ENCODE data around the gene FBXW7.

FBXW7 gene

DNA sequence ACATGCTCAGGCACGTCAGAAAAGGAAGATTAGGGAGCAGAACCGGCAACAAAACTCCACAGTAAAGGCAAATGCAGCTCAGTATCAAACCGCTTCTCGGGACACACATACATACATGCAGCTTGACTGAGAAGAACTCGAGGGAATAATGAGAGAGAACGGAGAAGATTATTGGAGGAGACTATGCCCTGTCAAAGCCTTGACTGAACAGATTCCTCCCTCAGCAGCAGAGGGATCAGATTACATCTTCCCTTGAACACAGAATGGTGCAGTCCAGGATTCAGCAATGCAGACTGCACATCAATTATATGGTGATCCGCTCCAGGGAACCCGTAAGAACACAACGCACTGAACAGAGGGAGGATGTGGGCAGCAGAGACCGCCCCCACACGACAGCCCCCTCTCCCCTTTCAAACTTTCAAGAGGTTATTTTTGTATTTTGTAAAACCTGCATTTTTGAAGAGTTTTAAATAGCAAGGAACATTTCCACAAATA lies 183.2 kb downstream of the FBXW7 start:
- Histone ChIP-seq H3K4me3 (ENCODE audit: low read length, poor library complexity, severe bottlenecking) (peak overlapping the region; percentile 60), H2AFZ (ENCODE audit: low read length) (no peak overlapping the region), H3K4me1 (ENCODE audit: insufficient read depth, low read length, poor library complexity, severe bottlenecking) (peaks cover 16% of the 10 kb centered on the region)

DNA sequence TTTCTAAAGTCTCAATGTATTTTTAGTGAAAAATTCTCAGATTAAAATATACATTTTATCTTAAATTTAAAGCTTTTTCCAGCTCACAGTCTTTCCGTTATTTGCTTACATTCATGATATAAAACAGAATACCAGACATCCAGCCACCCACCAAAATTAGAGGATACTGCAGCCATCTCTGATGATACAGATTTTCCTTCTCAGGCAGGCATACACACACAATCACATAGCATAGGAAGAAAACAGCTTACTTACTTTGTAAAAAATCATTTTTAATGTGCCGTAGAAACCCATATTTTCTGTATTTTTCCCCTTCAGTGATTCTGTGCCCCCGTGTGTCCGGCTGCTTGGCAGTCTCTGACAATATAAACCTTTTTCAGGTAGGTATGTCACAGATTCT lies 183.7 kb downstream of the FBXW7 start:
- H3K4me2 ChIP-seq (ENCODE audit: low read depth, low read length, poor library complexity, severe bottlenecking), result peak overlapping the region; percentile 62
- H4K20me1 ChIP-seq (ENCODE audit: insufficient read depth, low read length, poor library complexity, severe bottlenecking), result no peaks in the 10 kb centered on the region
- peaks cover 16% of the 10 kb centered on the region for H3K4me1 ChIP-seq (ENCODE audit: insufficient read depth, low read length, poor library complexity, severe bottlenecking)
- H3K9me2 ChIP-seq (replicated peaks; ENCODE audit: low read depth, low read length), result no peaks in the 10 kb centered on the region
- H3K9ac ChIP-seq (ENCODE audit: low read depth, low read length, poor library complexity, severe bottlenecking), result peak overlapping the region; percentile 60
- H3K36me3 ChIP-seq (ENCODE audit: insufficient read depth, low read length), result no peaks in the 10 kb centered on the region
- peak overlapping the region; percentile 60 for H3K4me3 ChIP-seq (ENCODE audit: low read length, poor library complexity, severe bottlenecking)
- no peak overlapping the region for H2AFZ ChIP-seq (ENCODE audit: low read length)
- no peaks in the 10 kb centered on the region; the same call in 1 of the 2 replicates for H3F3A ChIP-seq (ENCODE audit: low read depth)
- peaks cover 6% of the 10 kb centered on the region; the same call in 1 of the 2 replicates for H3K79me2 ChIP-seq (ENCODE audit: insufficient read depth, low read length)
- TF ChIP-seq, protein P1, sequence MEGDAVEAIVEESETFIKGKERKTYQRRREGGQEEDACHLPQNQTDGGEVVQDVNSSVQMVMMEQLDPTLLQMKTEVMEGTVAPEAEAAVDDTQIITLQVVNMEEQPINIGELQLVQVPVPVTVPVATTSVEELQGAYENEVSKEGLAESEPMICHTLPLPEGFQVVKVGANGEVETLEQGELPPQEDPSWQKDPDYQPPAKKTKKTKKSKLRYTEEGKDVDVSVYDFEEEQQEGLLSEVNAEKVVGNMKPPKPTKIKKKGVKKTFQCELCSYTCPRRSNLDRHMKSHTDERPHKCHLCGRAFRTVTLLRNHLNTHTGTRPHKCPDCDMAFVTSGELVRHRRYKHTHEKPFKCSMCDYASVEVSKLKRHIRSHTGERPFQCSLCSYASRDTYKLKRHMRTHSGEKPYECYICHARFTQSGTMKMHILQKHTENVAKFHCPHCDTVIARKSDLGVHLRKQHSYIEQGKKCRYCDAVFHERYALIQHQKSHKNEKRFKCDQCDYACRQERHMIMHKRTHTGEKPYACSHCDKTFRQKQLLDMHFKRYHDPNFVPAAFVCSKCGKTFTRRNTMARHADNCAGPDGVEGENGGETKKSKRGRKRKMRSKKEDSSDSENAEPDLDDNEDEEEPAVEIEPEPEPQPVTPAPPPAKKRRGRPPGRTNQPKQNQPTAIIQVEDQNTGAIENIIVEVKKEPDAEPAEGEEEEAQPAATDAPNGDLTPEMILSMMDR (conservative IDR thresholded peaks at IDR 0.05; ENCODE audit: low read length), result no peak
- no peak for TF ChIP-seq EZH2phosphoT487 (IDR thresholded peaks at IDR 0.05; ENCODE audit: borderline replicate concordance)
- no peaks in the 10 kb centered on the region for H3K27me3 ChIP-seq (ENCODE audit: insufficient read depth, low read length, poor library complexity, severe bottlenecking)
- H3K9me3 ChIP-seq (ENCODE audit: insufficient read depth, low read depth, low read length), result no peaks in the 10 kb centered on the region

More for the DNA sequence above, 183.2 kb downstream of the FBXW7 start:
- H3K4me2 ChIP-seq (ENCODE audit: low read depth, low read length, poor library complexity, severe bottlenecking), result peak overlapping the region; percentile 62
- H4K20me1 ChIP-seq (ENCODE audit: insufficient read depth, low read length, poor library complexity, severe bottlenecking), result no peaks in the 10 kb centered on the region
- no peaks in the 10 kb centered on the region for H3K9me3 ChIP-seq (ENCODE audit: insufficient read depth, low read depth, low read length)
- H3K9ac ChIP-seq (ENCODE audit: low read depth, low read length, poor library complexity, severe bottlenecking), result peak overlapping the region; percentile 60
- H3K36me3 ChIP-seq (ENCODE audit: insufficient read depth, low read length), result no peaks in the 10 kb centered on the region
- H3K79me2 ChIP-seq (ENCODE audit: insufficient read depth, low read length), result peaks cover 6% of the 10 kb centered on the region; the same call in 1 of the 2 replicates
- no peaks in the 10 kb centered on the region for H3K27me3 ChIP-seq (ENCODE audit: insufficient read depth, low read length, poor library complexity, severe bottlenecking)
- H3K9me2 ChIP-seq (replicated peaks; ENCODE audit: low read depth, low read length), result no peaks in the 10 kb centered on the region
- H3F3A ChIP-seq (ENCODE audit: low read depth), result no peaks in the 10 kb centered on the region; the same call in 1 of the 2 replicates
- TF ChIP-seq, protein P1 (conservative IDR thresholded peaks at IDR 0.05; ENCODE audit: low read length), result no peak
- no peak for TF ChIP-seq EZH2phosphoT487 (IDR thresholded peaks at IDR 0.05; ENCODE audit: borderline replicate concordance)

DNA sequence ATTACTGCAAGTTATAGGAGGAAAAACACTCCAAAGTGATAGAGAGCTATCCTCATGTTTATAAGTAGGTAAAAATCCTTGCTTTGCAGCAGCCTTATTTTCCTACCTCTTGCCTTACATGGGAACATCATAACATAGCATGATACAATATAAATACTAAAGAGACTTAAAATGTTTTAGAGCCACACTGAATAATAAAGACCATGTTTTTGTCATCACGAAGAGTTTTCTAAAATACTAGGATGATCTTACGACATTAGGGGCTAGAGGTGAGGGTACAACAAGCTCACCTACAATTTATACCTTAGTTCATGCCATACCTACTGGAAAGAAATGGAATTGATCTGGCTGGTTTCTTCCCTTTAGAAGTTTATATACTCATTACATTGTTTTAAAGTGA lies 184.8 kb downstream of the FBXW7 start:
- H3K9me3 ChIP-seq (ENCODE audit: insufficient read depth, low read depth, low read length), result no peaks in the 10 kb centered on the region
- no peaks in the 10 kb centered on the region; the same call in 1 of the 2 replicates for H3F3A ChIP-seq (ENCODE audit: low read depth)
- H3K9me2 ChIP-seq (replicated peaks; ENCODE audit: low read depth, low read length), result no peaks in the 10 kb centered on the region
- H3K4me1 ChIP-seq (ENCODE audit: insufficient read depth, low read length, poor library complexity, severe bottlenecking), result peaks cover 16% of the 10 kb centered on the region
- TF ChIP-seq, protein P1 (conservative IDR thresholded peaks at IDR 0.05; ENCODE audit: low read length), result no peak
- TF ChIP-seq EZH2phosphoT487 (IDR thresholded peaks at IDR 0.05; ENCODE audit: borderline replicate concordance), result no peak
- peak overlapping the region; percentile 19 for H3K4me2 ChIP-seq (ENCODE audit: low read depth, low read length, poor library complexity, severe bottlenecking)
- no peak overlapping the region for H2AFZ ChIP-seq (ENCODE audit: low read length)
- H3K9ac ChIP-seq (ENCODE audit: low read depth, low read length, poor library complexity, severe bottlenecking), result no peak overlapping the region
- H3K36me3 ChIP-seq (ENCODE audit: insufficient read depth, low read length), result peaks cover 8% of the 10 kb centered on the region; the same call in 1 of the 2 replicates
- peaks cover 6% of the 10 kb centered on the region; the same call in 1 of the 2 replicates for H3K79me2 ChIP-seq (ENCODE audit: insufficient read depth, low read length)
- no peaks in the 10 kb centered on the region for H4K20me1 ChIP-seq (ENCODE audit: insufficient read depth, low read length, poor library complexity, severe bottlenecking)
- no peak overlapping the region for H3K4me3 ChIP-seq (ENCODE audit: low read length, poor library complexity, severe bottlenecking)
- H3K27me3 ChIP-seq (ENCODE audit: insufficient read depth, low read length, poor library complexity, severe bottlenecking), result no peaks in the 10 kb centered on the region

Data from Loucy (cell line).